ENCODE measurements around the gene GPC5. TPM values are rescaled to one million over a fixed set of nuclear protein-coding genes. Genes with fewer than 3 reads are reported as not detected.

The GPC5 gene
- total and polyA plus RNA-seq, 9 of the 15 experiments (the other 6 are each of a cell fraction or from before 2014, with no cell fraction given), result 0.18 to 0.27 TPM; not detected in 7

GRCh38 chr13:91358387-91358782 is 40.0 kb upstream of the GPC5 start:
- Histone ChIP-seq H4K20me1 (replicated peaks; ENCODE audit: control insufficient read depth, insufficient read depth, low read length) (peaks cover 52% of the 10 kb centered on the region), H2AFZ (ENCODE audit: low read depth, low read length) (no peak overlapping the region), H3K27me3 (ENCODE audit: control insufficient read depth in 2 of 2, insufficient read depth in 2 of 2, low read length in 2 of 2) (no peaks in the 10 kb centered on the region), H3K27ac (ENCODE audit: extremely low read depth, low read depth, low read length) (peak overlapping the region; percentile 1; the same call in 2 of the 3 replicates), H3K9ac (ENCODE audit: insufficient read depth in 1 of 2, low read depth in 2 of 2, low read length in 2 of 2) (no peak overlapping the region), H3K4me3 (no peak overlapping the region), H3K9me1 (ENCODE audit: control insufficient read depth, insufficient read depth, low read length) (peaks cover 9% of the 10 kb centered on the region), H3K36me3 (ENCODE audit: control insufficient read depth, insufficient read depth, low read length) (peaks cover 51% of the 10 kb centered on the region), H3K4me2 (ENCODE audit: insufficient read depth, low read length) (no peak overlapping the region), H3K79me2 (ENCODE audit: control insufficient read depth, insufficient read depth, low read length) (peaks cover 19% of the 10 kb centered on the region), H3K9me3 (replicated peaks; ENCODE audit: control insufficient read depth, insufficient read depth, low read depth, low read length) (no peaks in the 10 kb centered on the region), H3K4me1 (replicated peaks in 1 of 2; ENCODE audit: control insufficient read depth in 2 of 2, insufficient read depth in 2 of 2, low read length in 2 of 2) (peaks cover 0 to 7% of the 10 kb centered on the region in 2 experiments; a peak in 3 of 5 replicates)
- peak; percentile 40 for ATAC-seq
- POLR2A ChIA-PET, result interaction anchor here (0.8 to 6.5 kb wide), 24 partner anchors 8 to 220 kb away, joined by 3 to 99 read pairs (median 6); partner anchors contain the start of gene MIR17HG
- TF ChIP-seq ZZZ3 (IDR thresholded peaks at IDR 0.05) (no peak), EWSR1 (IDR thresholded peaks at IDR 0.05; ENCODE audit: borderline replicate concordance, low read depth, partially characterized antibody) (no peak)
- TF ChIP-seq, protein P1, sequence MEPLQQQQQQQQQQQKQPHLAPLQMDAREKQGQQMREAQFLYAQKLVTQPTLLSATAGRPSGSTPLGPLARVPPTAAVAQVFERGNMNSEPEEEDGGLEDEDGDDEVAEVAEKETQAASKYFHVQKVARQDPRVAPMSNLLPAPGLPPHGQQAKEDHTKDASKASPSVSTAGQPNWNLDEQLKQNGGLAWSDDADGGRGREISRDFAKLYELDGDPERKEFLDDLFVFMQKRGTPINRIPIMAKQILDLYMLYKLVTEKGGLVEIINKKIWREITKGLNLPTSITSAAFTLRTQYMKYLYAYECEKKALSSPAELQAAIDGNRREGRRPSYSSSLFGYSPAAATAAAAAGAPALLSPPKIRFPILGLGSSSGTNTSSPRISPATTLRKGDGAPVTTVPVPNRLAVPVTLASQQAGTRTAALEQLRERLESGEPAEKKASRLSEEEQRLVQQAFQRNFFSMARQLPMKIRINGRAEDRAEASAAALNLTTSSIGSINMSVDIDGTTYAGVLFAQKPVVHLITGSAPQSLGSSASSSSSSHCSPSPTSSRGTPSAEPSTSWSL (CRISPR knock-in tag; IDR thresholded peaks at IDR 0.05; ENCODE audit: borderline replicate concordance), result no peak
- TF ChIP-seq, protein P2, sequence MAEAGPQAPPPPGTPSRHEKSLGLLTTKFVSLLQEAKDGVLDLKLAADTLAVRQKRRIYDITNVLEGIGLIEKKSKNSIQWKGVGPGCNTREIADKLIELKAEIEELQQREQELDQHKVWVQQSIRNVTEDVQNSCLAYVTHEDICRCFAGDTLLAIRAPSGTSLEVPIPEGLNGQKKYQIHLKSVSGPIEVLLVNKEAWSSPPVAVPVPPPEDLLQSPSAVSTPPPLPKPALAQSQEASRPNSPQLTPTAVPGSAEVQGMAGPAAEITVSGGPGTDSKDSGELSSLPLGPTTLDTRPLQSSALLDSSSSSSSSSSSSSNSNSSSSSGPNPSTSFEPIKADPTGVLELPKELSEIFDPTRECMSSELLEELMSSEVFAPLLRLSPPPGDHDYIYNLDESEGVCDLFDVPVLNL (CRISPR knock-in tag; IDR thresholded peaks at IDR 0.05; ENCODE audit: low read depth), result no peak
- in situ Hi-C loops (cut with MboI) (no loop called here), intact Hi-C loops (cut with micrococcal nuclease) (no loop called here)
- no peak for FAIRE-seq
- BruUV-seq (replicated peaks), result no TSS peak
- 25% methylated on average over 2 of the region's 2 CpGs for WGBS (ENCODE audit: insufficient coverage, low coverage, missing lambda C conversion rate)
- DNase-seq (ENCODE audit: extremely low read depth in 1 of 4, low spot score in 3 of 4), result peak in 2 of 4 experiments; percentile 61 to 73
- CTCF ChIA-PET (ENCODE audit: low intra/inter-chr PET ratio), result no interaction called here
